CD4-positive, alpha-beta memory T cell (primary cell): ENCODE results near the gene ZNF530. TPM values are rescaled to one million over a fixed set of nuclear protein-coding genes. Genes with fewer than 3 reads are reported as not detected.

Experiments
- CTCF ChIA-PET: fragments of 350-600 bp; sonication (Branson Sonifier 250); formaldehyde crosslinking; loops from one replicate; lab custom pipeline; 2021; ENCODE audit warnings: inconsistent platforms; ENCODE audit not compliant: partially characterized antibody; lab: Charles Lee
- POLR2A ChIA-PET: fragments of 350-600 bp; sonication (Branson Sonifier 250); formaldehyde crosslinking; loops from one replicate; lab custom pipeline; 2021; ENCODE audit not compliant: partially characterized antibody; lab: Charles Lee
- DNase-seq, 5 donors: peaks; one replicate each; pipeline versions ENCODE4 v3.0.0 to v3.0.0-alpha.2; 2020 to 2022; ENCODE audit warnings: mixed read lengths in 1 of 5
- H3K27ac ChIP-seq: one replicate; pipeline ENCODE4 v1.7.0; 2013; ENCODE audit warnings: low read depth, low read length
- H3K27me3 ChIP-seq: 2 replicates; pipeline ENCODE4 v1.7.0; 2013; ENCODE audit warnings: mild to moderate bottlenecking, low read length, moderate library complexity; ENCODE audit not compliant: insufficient read depth
- H3K36me3 ChIP-seq: 2 replicates; pipeline ENCODE4 v1.7.0; 2013; ENCODE audit warnings: mild to moderate bottlenecking, low read length, moderate library complexity; ENCODE audit not compliant: insufficient read depth
- H3K4me1 ChIP-seq: 2 replicates; pipeline ENCODE4 v1.7.0; 2013; ENCODE audit warnings: mild to moderate bottlenecking, low read length, moderate library complexity; ENCODE audit not compliant: insufficient read depth
- H3K4me3 ChIP-seq, 2 donors: one replicate each; pipeline ENCODE4 v1.7.0; 2013; ENCODE audit warnings: low read length in 2 of 2, mild to moderate bottlenecking in 1 of 2
- H3K9me3 ChIP-seq, 2 donors: one replicate each; pipeline ENCODE4 v1.7.0; 2013; ENCODE audit warnings: low read length in 2 of 2, control low read depth in 1 of 2; ENCODE audit not compliant: control insufficient read depth in 1 of 2
- H3K27ac Mint-ChIP-seq, 7 donors: one replicate each; pipeline ENCODE4 v1.8.0; 2020 to 2021; ENCODE audit warnings: mixed read lengths in 7 of 7, mild to moderate bottlenecking in 6 of 7, inconsistent platforms in 3 of 7, moderate library complexity in 3 of 7
- H3K27me3 Mint-ChIP-seq, 2 donors: one replicate each; pipeline ENCODE4 v1.8.0; 2020 to 2021; ENCODE audit warnings: mixed read lengths in 2 of 2
- H3K36me3 Mint-ChIP-seq, 2 donors: one replicate each; pipeline ENCODE4 v1.8.0; 2020 to 2021; ENCODE audit warnings: mixed read lengths in 2 of 2, inconsistent platforms in 1 of 2, mild to moderate bottlenecking in 1 of 2
- H3K4me1 Mint-ChIP-seq, 4 donors: one replicate each; pipeline ENCODE4 v1.8.0; 2020 to 2021; ENCODE audit warnings: mixed read lengths in 4 of 4, mild to moderate bottlenecking in 1 of 4
- H3K4me3 Mint-ChIP-seq, 8 donors: one replicate each; pipeline ENCODE4 v1.8.0; 2020 to 2021; ENCODE audit warnings: mixed read lengths in 8 of 8, mild to moderate bottlenecking in 7 of 8, moderate library complexity in 6 of 8, inconsistent platforms in 3 of 8
- H3K9me3 Mint-ChIP-seq, 8 donors: one replicate each; pipeline ENCODE4 v1.8.0; 2020 to 2021; ENCODE audit warnings: mixed read lengths in 8 of 8, mild to moderate bottlenecking in 5 of 8, inconsistent platforms in 3 of 8, moderate library complexity in 1 of 8
- intact Hi-C: fragments of 100-400 bp; cut with micrococcal nuclease; formaldehyde crosslinking; loops from one replicate; pipeline ENCODE4 v1.15.1; 2023
- polyA plus RNA-seq, 2 donors: library from polyadenylated mRNA; unstranded; fragments of 300-500 nt; fragmentation: Illumina TruSeq; gene quantifications; one replicate each; pipeline ENCODE4 v1.2.3, GENCODE V29; 2021
- total RNA-seq, 2 experiments: library from RNA; stranded (reverse); gene quantifications; one replicate each; pipeline ENCODE4 v1.2.3, GENCODE V29; 2021

Gene ZNF530
- total RNA-seq (10 to 100 TPM in 1 of 2 experiments, 1 to 10 TPM in 1; 9.9 to 10.9 TPM), polyA plus RNA-seq (1 to 10 TPM; 6.8 to 9.8 TPM)

GRCh38 chr19:57599761-57600383 lies at the start of gene ZNF530:
ZNF530 (plus strand) TSS chr19:57599885; CDS start chr19:57604346, 4,461 bp downstream.
- H3K36me3 Mint-ChIP-seq = peaks cover 43% of the 10 kb centered on the region in 2 donors
- peak within 1 kb of the TSS; percentile 40 for H3K27ac ChIP-seq
- no peaks in the 10 kb centered on the region for H3K27me3 ChIP-seq
- peaks cover 12 to 51% (median 45%) of the 10 kb centered on the region in 8 donors for H3K9me3 Mint-ChIP-seq
- H3K27me3 Mint-ChIP-seq = peaks cover 0 to 3% of the 10 kb centered on the region in 2 donors
- H3K4me1 Mint-ChIP-seq = peaks cover 5 to 24% (median 19%) of the 10 kb centered on the region in 4 donors
- peak within 1 kb of the TSS; percentile 86 to 93 (median 90) for H3K4me3 Mint-ChIP-seq
- intact Hi-C loops = loop anchor here (1.0 kb wide), 2 partner anchors 14 to 16 kb away; partner anchors contain the start of genes ZIK1 and ZNF134
- peak within 1 kb of the TSS; percentile 38 to 76 for H3K4me3 ChIP-seq
- DNase-seq = peak; percentile 74 to 80 (median 76)
- peak within 1 kb of the TSS; percentile 28 to 93 (median 81) for H3K27ac Mint-ChIP-seq
- ChIA-PET CTCF (no interaction called here), POLR2A (interaction anchor here (0.7 to 2.1 kb wide), 7 partner anchors 14 to 402 kb away, joined by 3 to 8 read pairs (median 4); partner anchors contain the start of genes ZIK1, ZNF134, ZNF211 and ZNF606)
- peaks cover 16% of the 10 kb centered on the region for H3K4me1 ChIP-seq
- peaks cover 11% of the 10 kb centered on the region for H3K36me3 ChIP-seq
- peaks cover 0 to 16% of the 10 kb centered on the region in 2 donors for H3K9me3 ChIP-seq

DNA sequence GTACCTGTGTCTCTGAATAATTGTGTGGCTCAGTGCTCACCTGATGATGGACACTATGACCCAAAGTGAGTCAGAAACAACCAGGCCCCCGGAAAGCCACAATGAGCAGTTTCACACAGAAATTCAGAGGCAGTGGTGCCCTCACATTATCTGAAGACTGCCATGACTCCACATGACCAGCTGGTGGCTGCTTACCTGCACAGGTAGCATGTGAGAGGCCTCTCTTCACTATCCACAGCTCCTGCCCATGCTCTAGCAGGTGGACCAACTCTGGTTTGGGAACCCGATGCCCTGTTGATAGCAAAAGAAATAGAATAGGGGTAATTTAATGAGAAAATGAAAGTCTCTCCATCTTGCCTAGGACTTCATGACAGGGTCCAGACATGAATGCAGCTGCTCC lies 47.3 kb upstream of the ZNF530 start:
- Histone ChIP-seq H3K9me3 (peaks cover 3 to 40% of the 10 kb centered on the region in 2 donors), H3K27ac (no peak overlapping the region), H3K27me3 (no peaks in the 10 kb centered on the region), H3K4me1 (no peaks in the 10 kb centered on the region), H3K4me3 (no peak overlapping the region), H3K36me3 (peaks cover 68% of the 10 kb centered on the region)
- Mint-ChIP-seq H3K27ac (no peak overlapping the region), H3K9me3 (peaks cover 11 to 79% (median 70%) of the 10 kb centered on the region in 8 donors), H3K4me1 (peaks cover 0 to 12% (median 1%) of the 10 kb centered on the region in 4 donors), H3K4me3 (no peak overlapping the region), H3K36me3 (peaks cover 94 to 100% of the 10 kb centered on the region in 2 donors), H3K27me3 (no peaks in the 10 kb centered on the region)
- intact Hi-C loops = no loop called here
- POLR2A ChIA-PET = no interaction called here
- DNase-seq = no peak
- CTCF ChIA-PET = no interaction called here

GRCh38 chr19:57557659-57558058 lies 42.0 kb upstream of the ZNF530 start:
- CTCF ChIA-PET = no interaction called here
- no peak for DNase-seq
- Histone ChIP-seq H3K4me3 (no peak overlapping the region), H3K27ac (no peak overlapping the region), H3K9me3 (peaks cover 0 to under 1% of the 10 kb centered on the region in 2 donors), H3K27me3 (no peaks in the 10 kb centered on the region), H3K36me3 (peaks cover 27% of the 10 kb centered on the region), H3K4me1 (peaks cover 22% of the 10 kb centered on the region)
- POLR2A ChIA-PET = interaction anchor here (1.8 kb wide), 1 partner anchor 12 kb away, joined by 4 read pairs; no protein-coding TSS in a partner anchor
- H3K27me3 Mint-ChIP-seq = peaks cover 0 to 1% of the 10 kb centered on the region in 2 donors
- intact Hi-C loops = no loop called here
- peaks cover 20 to 47% (median 29%) of the 10 kb centered on the region in 4 donors for H3K4me1 Mint-ChIP-seq
- H3K9me3 Mint-ChIP-seq = peaks cover 3 to 49% (median 39%) of the 10 kb centered on the region in 8 donors
- peak overlapping the region in 5 of 8 donors; percentile 91 to 99 (median 98) for H3K4me3 Mint-ChIP-seq
- H3K27ac Mint-ChIP-seq = no peak overlapping the region
- H3K36me3 Mint-ChIP-seq = peaks cover 64 to 65% of the 10 kb centered on the region in 2 donors

DNA sequence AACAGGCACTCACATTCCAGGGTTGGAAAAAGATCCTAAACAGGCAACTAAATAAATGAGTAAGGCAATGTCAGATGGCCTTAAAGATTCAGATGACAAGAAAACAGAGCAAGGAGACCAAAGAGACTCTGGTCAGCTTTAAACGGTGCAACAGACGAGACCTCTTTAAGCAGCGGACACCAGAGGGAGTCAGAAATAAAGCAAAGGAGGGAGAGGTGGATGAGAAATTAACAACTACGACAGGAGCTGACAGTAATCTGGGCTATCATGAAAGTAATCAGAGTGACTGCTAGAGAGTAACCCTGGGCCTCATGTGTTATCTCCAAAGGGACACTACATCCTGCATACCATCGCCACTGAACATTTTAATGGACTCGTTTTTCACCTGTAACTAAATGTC lies 41.2 kb upstream of the ZNF530 start:
- Mint-ChIP-seq H3K27ac (peak overlapping the region; percentile 48 to 94 (median 83)), H3K9me3 (peaks cover 2 to 51% (median 40%) of the 10 kb centered on the region in 8 donors), H3K4me1 (peaks cover 20 to 47% (median 29%) of the 10 kb centered on the region in 4 donors), H3K36me3 (peaks cover 58 to 59% of the 10 kb centered on the region in 2 donors), H3K27me3 (peaks cover 0 to 1% of the 10 kb centered on the region in 2 donors), H3K4me3 (peak overlapping the region; percentile 91 to 99 (median 98))
- DNase-seq = no peak
- CTCF ChIA-PET = no interaction called here
- POLR2A ChIA-PET = interaction anchor here (1.8 to 1.9 kb wide), 2 partner anchors 12 to 31 kb away, joined by 4 to 5 read pairs; partner anchors contain the start of gene ZNF549
- H3K27ac ChIP-seq = peak overlapping the region; percentile 63
- peaks cover 25% of the 10 kb centered on the region for H3K36me3 ChIP-seq
- intact Hi-C loops = no loop called here
- peak overlapping the region; percentile 44 to 84 for H3K4me3 ChIP-seq
- H3K27me3 ChIP-seq = no peaks in the 10 kb centered on the region
- peaks cover 22% of the 10 kb centered on the region for H3K4me1 ChIP-seq
- no peaks in the 10 kb centered on the region for H3K9me3 ChIP-seq

DNA sequence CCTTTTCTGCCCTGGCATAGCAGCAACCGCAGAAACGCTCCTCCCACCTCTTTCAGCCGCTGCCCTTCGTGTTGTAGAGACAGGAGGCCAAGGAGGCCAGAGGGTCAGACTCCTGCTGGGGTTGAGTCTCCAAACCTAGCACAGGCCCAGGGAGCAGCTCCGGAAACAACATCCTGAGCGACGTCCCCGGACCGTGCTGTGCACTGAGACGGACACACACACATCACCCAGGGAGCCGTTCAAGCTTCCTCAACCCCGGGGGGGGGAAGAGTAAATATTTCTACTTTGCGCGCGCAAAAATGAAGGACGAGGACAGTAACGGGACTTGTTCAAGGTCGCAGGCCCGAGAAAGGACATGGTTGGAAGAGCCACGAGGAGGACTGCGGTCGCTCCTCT lies 40.7 kb upstream of the ZNF530 start:
- Histone ChIP-seq H3K4me1 (peaks cover 22% of the 10 kb centered on the region), H3K27ac (peak overlapping the region; percentile 63), H3K36me3 (peaks cover 23% of the 10 kb centered on the region), H3K9me3 (no peaks in the 10 kb centered on the region), H3K27me3 (no peaks in the 10 kb centered on the region), H3K4me3 (peak overlapping the region; percentile 44 to 84)
- Mint-ChIP-seq H3K36me3 (peaks cover 55 to 56% of the 10 kb centered on the region in 2 donors), H3K9me3 (peaks cover 2 to 54% (median 43%) of the 10 kb centered on the region in 8 donors), H3K27ac (peak overlapping the region; percentile 70 to 96 (median 93)), H3K4me1 (peaks cover 20 to 47% (median 29%) of the 10 kb centered on the region in 4 donors), H3K4me3 (peak overlapping the region; percentile 91 to 99 (median 98)), H3K27me3 (peaks cover 0 to 1% of the 10 kb centered on the region in 2 donors)
- ChIA-PET POLR2A (interaction anchor here (1.8 to 1.9 kb wide), 2 partner anchors 13 to 32 kb away, joined by 4 to 5 read pairs; partner anchors contain the start of gene ZNF549), CTCF (no interaction called here)
- intact Hi-C loops = loop anchor here (1.0 kb wide), 5 partner anchors 20 to 124 kb away; partner anchors contain the start of genes ZNF419, ZNF549, ZNF749 and ZNF773
- DNase-seq = peak in 4 of 5 donors; percentile 3 to 27 (median 9)

DNA sequence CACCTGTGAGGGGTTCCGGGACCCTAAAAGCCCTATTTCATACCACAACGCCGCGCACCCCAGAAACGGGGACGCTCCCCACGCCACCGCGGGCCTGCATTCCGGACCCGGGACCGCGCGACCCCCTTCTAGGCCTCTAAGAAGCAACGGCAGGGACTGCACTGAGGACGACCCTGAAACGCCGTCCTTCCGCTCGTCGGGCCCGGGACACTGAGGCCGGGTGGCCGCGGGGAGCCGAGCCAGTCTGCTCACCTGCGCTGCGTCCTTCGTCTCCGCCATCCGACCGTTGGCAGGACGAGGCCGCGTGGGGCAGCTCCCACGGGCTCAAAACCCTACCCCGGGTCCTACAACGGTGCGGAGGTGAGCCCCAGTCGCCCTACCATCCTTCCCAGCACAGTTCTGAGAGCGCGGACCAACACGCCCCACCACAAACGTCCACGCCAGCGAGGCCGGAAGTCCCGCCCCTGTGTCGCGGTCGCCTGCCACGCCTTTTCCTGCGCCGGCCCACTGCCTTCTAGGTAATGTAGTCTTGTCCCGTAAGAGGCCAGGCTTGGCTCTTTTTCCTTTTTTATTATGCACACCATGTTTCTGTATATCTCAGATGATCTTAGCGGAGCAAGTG lies 40.2 kb upstream of the ZNF530 start, which contains the start of gene ZNF550:
ZNF550 (minus strand) TSS at position 460 of the 622 bp plus-strand sequence; CDS start at position 279, 181 bp downstream.
- H3K36me3 Mint-ChIP-seq = peaks cover 50 to 51% of the 10 kb centered on the region in 2 donors

More for the DNA sequence above, 40.2 kb upstream of the ZNF530 start, which contains the start of gene ZNF550:
- peaks cover 2 to 54% (median 45%) of the 10 kb centered on the region in 8 donors for H3K9me3 Mint-ChIP-seq
- H3K4me3 Mint-ChIP-seq = peak within 1 kb of the TSS; percentile 91 to 99 (median 98)
- DNase-seq = peak; percentile 83 to 86 (median 84)
- Histone ChIP-seq H3K36me3 (peaks cover 18% of the 10 kb centered on the region), H3K27ac (peak within 1 kb of the TSS; percentile 63), H3K4me1 (peaks cover 22% of the 10 kb centered on the region), H3K4me3 (peak within 1 kb of the TSS; percentile 44 to 84), H3K9me3 (no peaks in the 10 kb centered on the region), H3K27me3 (no peaks in the 10 kb centered on the region)
- H3K27ac Mint-ChIP-seq = peak within 1 kb of the TSS; percentile 70 to 97 (median 95)
- peaks cover 0 to 1% of the 10 kb centered on the region in 2 donors for H3K27me3 Mint-ChIP-seq
- ChIA-PET POLR2A (interaction anchor here (1.9 kb wide), 1 partner anchor 32 kb away, joined by 5 read pairs; the partner anchor contains the start of gene ZNF549), CTCF (no interaction called here)
- H3K4me1 Mint-ChIP-seq = peaks cover 20 to 47% (median 29%) of the 10 kb centered on the region in 4 donors
- intact Hi-C loops = loop anchor here (1.0 to 10.0 kb wide), 6 partner anchors 20 to 455 kb away; partner anchors contain the start of genes ZNF419, ZNF549, ZNF749 and ZNF773
